Right lobe of liver (tissue), 6 donors: ENCODE data around the gene SV2B. TPM values are rescaled to one million over a fixed set of nuclear protein-coding genes. Genes with fewer than 3 reads are reported as not detected.

Experiments used
- ATAC-seq, 4 donors: fragments of 200-7000 bp; cut with Tn5 transposase; one replicate each; pipeline ENCODE4 v1.9.1; 2020; ENCODE audit warnings: mild to moderate bottlenecking in 4 of 4, moderate library complexity in 4 of 4
- DNase-seq, 3 donors: peaks; one replicate each; pipeline ENCODE4 v3.0.0-alpha.2; 2020
- H3K27ac ChIP-seq, 3 donors: fragments of 200-600 bp; one replicate each; pipeline ENCODE4 v1.8.0; 2022
- H3K27me3 ChIP-seq, 2 donors: fragments of 200-600 bp; one replicate each; pipeline ENCODE4 v1.8.0; 2022
- H3K36me3 ChIP-seq, 4 donors: fragments of 200-600 bp; sonication (generic) in 1 of 4; one replicate each; pipeline versions ENCODE4 v1.5.1 to v1.8.0; 2017 to 2022; ENCODE audit warnings: control low read depth in 1 of 4
- H3K4me1 ChIP-seq, 4 donors: fragments of 200-600 bp; sonication (generic) in 1 of 4; one replicate each; pipeline versions ENCODE4 v1.5.1 to v1.8.0; 2017 to 2022; ENCODE audit warnings: control low read depth in 1 of 4
- H3K4me3 ChIP-seq, 3 donors: fragments of 200-600 bp; one replicate each; pipeline ENCODE4 v1.8.0; 2022
- H3K9me3 ChIP-seq, 4 donors: fragments of 200-600 bp; sonication (generic) in 1 of 4; one replicate each; pipeline versions ENCODE4 v1.5.1 to v1.8.0; 2017 to 2022; ENCODE audit warnings: control low read depth in 1 of 4
- CTCF ChIP-seq, 4 donors: fragments of 200-600 bp in 3 of 4; fragments of 450-650 bp in 1 of 4; IDR thresholded peaks; one replicate each; pipeline versions ENCODE4 v1.5.1 to v1.8.0; 2016 to 2022; ENCODE audit warnings: antibody characterized with exemption in 4 of 4, mild to moderate bottlenecking in 2 of 4
- POLR2A ChIP-seq: fragments of 450-650 bp; IDR thresholded peaks from one replicate; pipeline ENCODE4 v1.6.1; 2017; ENCODE audit warnings: antibody characterized with exemption, mild to moderate bottlenecking
- whole genome bisulfite sequencing: methylation state at CpG from one replicate; pipeline ENCODE4 v1.1.6; 2018; ENCODE audit warnings: low coverage, low lambda C conversion rate; ENCODE audit not compliant: insufficient coverage; ENCODE audit errors: missing lambda C conversion rate; 5-methylcytosine and 5-hydroxymethylcytosine counted together
- intact Hi-C, 2 donors: fragments of 100-400 bp; cut with DNase I; formaldehyde crosslinking; loops; one replicate each; pipeline versions ENCODE4 v1.11.2 to v1.14.1; 2022
- total RNA-seq, 6 experiments: library from RNA; depleted of rRNA in 2 of 6; stranded (reverse); fragments of >200 nt in 2 of 6; fragmentation: NEBNext Ultra II Directional in 3 of 6; extraction: Animal tissue kit (Norgen Biotek cat#: 25700) in 3 of 6; gene quantifications; one replicate each; pipeline versions ENCODE4 v1.1.0 to v1.2.4, GENCODE V29; 2016 to 2023
- donor health status: DM: no; HTN: yes; CAD: no.
- donor health status: DM: no; HTN: no; CAD: no.
- donor health status: DM: no; HTN: no; CAD: no.
- donor health status: DM: no; HTN: yes; CAD: no.
- donor health status: DM: no; HTN: yes; CAD: no.

SV2B gene
- total RNA-seq, 6 experiments from 2014 or later = 0.06 to 0.81 (median 0.18) TPM; not detected in 1

GRCh38 chr15:91264651-91265351, 164.7 kb downstream of the SV2B start:
- TF ChIP-seq CTCF (IDR thresholded peaks at IDR 0.05) = no peak
- no peak for TF ChIP-seq POLR2A
- no peak overlapping the region for H3K27ac ChIP-seq
- no peak for DNase-seq
- no peaks in the 10 kb centered on the region for H3K36me3 ChIP-seq
- no peaks in the 10 kb centered on the region for H3K9me3 ChIP-seq
- 55% methylated on average over 11 of the region's 11 CpGs for WGBS
- ATAC-seq = peak; percentile 31 to 49 (median 44)
- H3K27me3 ChIP-seq = no peaks in the 10 kb centered on the region
- H3K4me1 ChIP-seq = no peaks in the 10 kb centered on the region
- intact Hi-C loops = loop anchor here in 1 of 2 donors (10.0 kb wide), 1 partner anchor 210 kb away; no protein-coding TSS in a partner anchor
- H3K4me3 ChIP-seq = no peak overlapping the region

- DNase-seq (no peak), ATAC-seq (no peak)
- TF ChIP-seq CTCF (IDR thresholded peaks at IDR 0.05) (no peak), POLR2A (no peak)
- H3K4me3 ChIP-seq = no peak overlapping the region
- H3K27ac ChIP-seq = no peak overlapping the region
- no peaks in the 10 kb centered on the region for H3K36me3 ChIP-seq
- no peaks in the 10 kb centered on the region for H3K27me3 ChIP-seq
- no peaks in the 10 kb centered on the region for H3K4me1 ChIP-seq
- H3K9me3 ChIP-seq = no peaks in the 10 kb centered on the region
- intact Hi-C loops = loop anchor here in 1 of 2 donors (10.0 kb wide), 1 partner anchor 211 kb away; no protein-coding TSS in a partner anchor
- 77% methylated on average over 2 of the region's 4 CpGs for WGBS
Measured at GRCh38 chr15:91265416-91265940, 165.4 kb downstream of the SV2B start.

GRCh38 chr15:91268510-91268909, 168.5 kb downstream of the SV2B start:
- Histone ChIP-seq H3K4me3 (no peak overlapping the region), H3K9me3 (no peaks in the 10 kb centered on the region), H3K27me3 (no peaks in the 10 kb centered on the region), H3K4me1 (peaks cover 0 to 5% (median 0%) of the 10 kb centered on the region in 4 donors), H3K27ac (no peak overlapping the region), H3K36me3 (no peaks in the 10 kb centered on the region)
- ATAC-seq (no peak), DNase-seq (no peak)
- WGBS = 86% methylated on average over 7 of the region's 11 CpGs
- TF ChIP-seq CTCF (IDR thresholded peaks at IDR 0.05) (no peak), POLR2A (no peak)
- intact Hi-C loops = loop anchor here in 1 of 2 donors (10.0 kb wide), 1 partner anchor 214 kb away; no protein-coding TSS in a partner anchor

GRCh38 chr15:91270747-91271146, 170.7 kb downstream of the SV2B start:
- Histone ChIP-seq H3K36me3 (no peaks in the 10 kb centered on the region), H3K27ac (no peak overlapping the region), H3K9me3 (no peaks in the 10 kb centered on the region), H3K4me1 (peaks cover 0 to 5% (median 2%) of the 10 kb centered on the region in 4 donors), H3K27me3 (no peaks in the 10 kb centered on the region), H3K4me3 (no peak overlapping the region)
- DNase-seq = no peak
- TF ChIP-seq POLR2A = no peak
- ATAC-seq = no peak
- intact Hi-C loops = no loop called here
- 73% methylated on average over 15 of the region's 15 CpGs for WGBS

- DNase-seq (no peak), ATAC-seq (peak; percentile 84 to 92 (median 87))
- Histone ChIP-seq H3K4me1 (peaks cover 0 to 5% (median 2%) of the 10 kb centered on the region in 4 donors), H3K4me3 (no peak overlapping the region), H3K36me3 (no peaks in the 10 kb centered on the region), H3K27me3 (no peaks in the 10 kb centered on the region), H3K27ac (no peak overlapping the region), H3K9me3 (peaks cover 0 to 5% (median 0%) of the 10 kb centered on the region in 4 donors)
- intact Hi-C loops = no loop called here
- WGBS = 2% methylated on average over 8 of the region's 8 CpGs
- no peak for TF ChIP-seq POLR2A
- TF ChIP-seq CTCF (IDR thresholded peaks at IDR 0.05) = peak; percentile 67 to 84 (median 81)
Measured at GRCh38 chr15:91271565-91272153, 171.6 kb downstream of the SV2B start.
